ENCODE measurements around the gene SORL1.
A peak's percentile ranks its signal among the peaks of the same experiment; 100 is the strongest.

Gene SORL1

GRCh38 chr11:121577106-121577848 is 125.2 kb downstream of the SORL1 start:
- H3K4me3 ChIP-seq (ENCODE audit: low read length) = no peak overlapping the region
- no peak for TF ChIP-seq ZNF274 (IDR thresholded peaks at IDR 0.05; ENCODE audit: low read depth, low read length)

DNA sequence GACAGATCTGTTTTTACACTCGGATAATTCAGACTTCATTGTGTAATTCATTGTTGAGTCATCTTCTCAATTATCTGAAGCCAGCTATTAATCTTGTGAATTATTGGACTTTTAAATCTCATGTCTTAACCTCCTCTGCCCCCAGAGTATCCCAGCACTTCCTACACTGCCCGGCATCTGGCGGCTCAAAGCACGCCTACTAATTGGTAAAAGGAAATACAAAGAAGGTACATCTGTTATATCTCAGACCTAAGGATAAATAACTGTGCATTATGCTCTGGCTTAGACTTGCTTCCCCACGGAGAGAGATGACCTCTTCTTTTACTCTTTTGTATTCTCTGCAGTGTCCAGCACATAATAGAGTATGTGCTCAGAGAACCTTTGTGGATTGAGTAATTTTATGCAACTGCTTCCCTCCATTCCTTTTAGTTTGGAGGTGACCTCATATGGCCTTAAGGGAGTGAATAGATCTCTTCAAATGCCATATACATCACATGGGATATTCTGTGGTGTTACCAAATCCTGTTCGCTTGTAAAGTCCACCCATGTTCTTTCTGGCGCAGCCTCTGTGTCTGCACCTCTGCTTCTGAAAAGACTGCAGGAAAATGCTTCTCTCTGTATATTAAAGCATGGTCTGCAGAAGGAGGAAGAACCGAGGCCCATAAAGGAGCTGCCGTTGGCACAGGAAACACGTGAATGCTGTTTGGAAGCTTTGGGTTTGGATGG is 126.3 kb downstream of the SORL1 start:
- H3K4me3 ChIP-seq (ENCODE audit: low read length) = no peak overlapping the region
- no peak for TF ChIP-seq ZNF274 (IDR thresholded peaks at IDR 0.05; ENCODE audit: low read depth, low read length)

DNA sequence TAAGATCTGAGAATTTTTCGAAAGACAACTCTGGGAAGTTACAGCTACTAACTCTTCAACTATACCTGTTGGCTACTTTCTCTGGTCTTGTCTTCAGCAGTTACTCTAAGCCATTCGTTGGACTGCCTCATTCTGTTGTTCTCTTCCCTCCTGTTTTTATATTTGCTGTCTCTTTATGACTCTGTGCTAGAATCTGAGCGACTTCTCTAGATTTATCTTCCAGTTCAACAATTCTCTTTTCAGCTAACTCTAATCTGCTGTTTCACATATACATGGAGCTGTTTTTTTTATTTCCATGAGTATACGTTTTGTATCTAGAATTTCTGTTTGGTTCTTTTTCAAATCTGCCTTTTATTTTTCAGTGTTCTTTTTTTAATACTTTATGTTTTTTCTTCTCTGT is 128.0 kb downstream of the SORL1 start:
- no peak for TF ChIP-seq ZNF274 (IDR thresholded peaks at IDR 0.05; ENCODE audit: low read depth, low read length)
- H3K4me3 ChIP-seq (ENCODE audit: low read length) = no peak overlapping the region

DNA sequence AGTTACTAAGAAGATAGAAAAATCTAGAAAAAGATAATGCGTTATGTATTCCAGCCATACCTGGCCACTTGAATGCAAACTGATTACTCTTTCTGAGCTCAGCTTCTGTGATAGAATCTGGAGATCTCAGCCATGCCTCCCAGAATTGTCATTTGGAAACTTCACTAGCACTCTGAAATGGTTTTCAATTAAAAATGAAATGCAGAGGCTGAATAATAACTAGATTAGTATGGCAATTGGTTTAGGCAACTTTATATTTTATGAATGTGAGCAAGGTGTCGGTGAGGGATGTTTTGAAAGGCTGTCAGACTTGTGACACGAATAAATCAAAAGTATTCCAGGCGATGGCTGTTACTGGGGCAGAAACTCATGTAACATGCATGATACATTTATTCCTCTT is 129.5 kb downstream of the SORL1 start:
- TF ChIP-seq ZNF274 (IDR thresholded peaks at IDR 0.05; ENCODE audit: low read depth, low read length) = no peak
- H3K4me3 ChIP-seq (ENCODE audit: low read length) = no peak overlapping the region

GRCh38 chr11:121582296-121582695 is 130.2 kb downstream of the SORL1 start:
- no peak overlapping the region for H3K4me3 ChIP-seq (ENCODE audit: low read length)
- no peak for TF ChIP-seq ZNF274 (IDR thresholded peaks at IDR 0.05; ENCODE audit: low read depth, low read length)

- TF ChIP-seq ZNF274 (IDR thresholded peaks at IDR 0.05; ENCODE audit: low read depth, low read length) = no peak
- no peak overlapping the region for H3K4me3 ChIP-seq (ENCODE audit: low read length)
Observed at GRCh38 chr11:121583825-121584224, 131.7 kb downstream of the SORL1 start.

DNA sequence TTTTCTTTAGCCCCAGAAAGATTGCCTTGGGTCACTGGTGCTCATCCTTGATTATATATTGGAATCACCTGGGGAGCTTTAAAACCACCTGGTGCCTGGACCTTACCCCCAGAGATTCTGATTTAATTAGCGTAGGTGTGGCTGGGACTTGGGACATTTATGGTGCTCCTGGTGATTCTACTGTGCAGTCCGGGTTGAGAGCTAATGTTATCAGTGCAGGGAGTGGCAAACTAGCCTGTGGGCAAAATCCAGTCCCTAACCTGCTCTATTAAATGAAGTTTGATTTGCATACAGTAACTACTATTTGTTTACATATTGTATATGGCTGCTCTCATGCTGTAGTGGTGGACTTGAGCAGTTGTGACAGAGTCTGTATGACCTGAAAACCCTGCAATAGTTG is 134.6 kb downstream of the SORL1 start:
- TF ChIP-seq ZNF274 (IDR thresholded peaks at IDR 0.05; ENCODE audit: low read depth, low read length) = no peak
- H3K4me3 ChIP-seq (ENCODE audit: low read length) = no peak overlapping the region

DNA sequence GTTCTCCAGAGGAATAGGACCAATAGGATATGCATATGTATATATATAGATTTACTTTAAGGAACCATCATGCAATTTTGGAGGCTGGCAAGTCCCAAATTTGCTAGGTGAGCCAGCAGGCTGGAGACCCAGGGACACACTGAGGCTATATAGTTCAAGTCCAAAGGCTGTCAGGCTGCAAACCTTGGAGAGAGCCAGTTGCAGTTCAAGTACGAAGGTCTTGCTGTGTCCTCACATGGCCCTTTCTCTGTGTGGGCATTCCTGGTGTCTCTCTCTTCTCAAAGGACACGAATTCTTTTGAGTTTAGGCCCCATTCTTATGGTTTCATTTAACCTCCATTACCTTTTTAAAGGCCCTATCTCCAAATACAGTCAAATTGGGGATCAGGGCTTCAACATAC is 135.1 kb downstream of the SORL1 start:
- TF ChIP-seq ZNF274 (IDR thresholded peaks at IDR 0.05; ENCODE audit: low read depth, low read length) = no peak
- H3K4me3 ChIP-seq (ENCODE audit: low read length) = no peak overlapping the region

- no peak overlapping the region for H3K4me3 ChIP-seq (ENCODE audit: low read length)
- TF ChIP-seq ZNF274 (IDR thresholded peaks at IDR 0.05; ENCODE audit: low read depth, low read length) = no peak
Observed at GRCh38 chr11:121588747-121589146, 136.6 kb downstream of the SORL1 start.

GRCh38 chr11:121589946-121590537 is 137.9 kb downstream of the SORL1 start:
- no peak overlapping the region; the same call in 1 of the 2 replicates for H3K4me3 ChIP-seq (ENCODE audit: low read length)

DNA sequence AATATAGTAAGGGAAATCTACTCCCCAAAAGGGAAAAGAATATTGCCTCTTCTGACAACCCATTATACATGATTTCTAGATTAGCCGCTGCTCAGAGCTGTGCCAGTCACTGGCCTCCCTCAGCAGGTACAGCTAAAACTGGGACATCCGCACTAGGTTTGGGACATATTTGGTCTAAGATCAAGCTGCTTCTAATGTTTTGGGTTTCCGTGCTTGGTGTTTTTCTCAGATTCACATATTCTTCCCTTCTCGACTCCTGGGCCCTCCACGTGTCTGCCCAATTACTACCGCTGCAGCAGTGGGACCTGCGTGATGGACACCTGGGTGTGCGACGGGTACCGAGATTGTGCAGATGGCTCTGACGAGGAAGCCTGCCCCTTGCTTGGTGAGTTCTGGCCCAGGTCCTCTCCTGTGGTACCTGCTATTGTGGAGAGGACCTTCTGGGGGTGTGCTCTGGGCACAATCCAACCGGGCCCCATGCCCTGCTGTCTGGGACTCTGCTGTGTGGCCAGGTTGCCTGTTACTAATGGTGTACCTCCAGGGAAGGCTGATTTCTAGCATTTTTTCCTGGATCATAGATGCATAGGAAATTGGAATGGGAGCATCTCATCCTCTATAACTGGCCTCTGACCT is 138.8 kb downstream of the SORL1 start:
- TF ChIP-seq ZNF274 (IDR thresholded peaks at IDR 0.05; ENCODE audit: low read depth, low read length) = no peak
- H3K4me3 ChIP-seq (ENCODE audit: low read length) = peak overlapping the region; percentile 21; the same call in 1 of the 2 replicates

More at GRCh38 chr11:121589946-121590537, 137.9 kb downstream of the SORL1 start:
- no peak for TF ChIP-seq ZNF274 (IDR thresholded peaks at IDR 0.05; ENCODE audit: low read depth, low read length)

DNA sequence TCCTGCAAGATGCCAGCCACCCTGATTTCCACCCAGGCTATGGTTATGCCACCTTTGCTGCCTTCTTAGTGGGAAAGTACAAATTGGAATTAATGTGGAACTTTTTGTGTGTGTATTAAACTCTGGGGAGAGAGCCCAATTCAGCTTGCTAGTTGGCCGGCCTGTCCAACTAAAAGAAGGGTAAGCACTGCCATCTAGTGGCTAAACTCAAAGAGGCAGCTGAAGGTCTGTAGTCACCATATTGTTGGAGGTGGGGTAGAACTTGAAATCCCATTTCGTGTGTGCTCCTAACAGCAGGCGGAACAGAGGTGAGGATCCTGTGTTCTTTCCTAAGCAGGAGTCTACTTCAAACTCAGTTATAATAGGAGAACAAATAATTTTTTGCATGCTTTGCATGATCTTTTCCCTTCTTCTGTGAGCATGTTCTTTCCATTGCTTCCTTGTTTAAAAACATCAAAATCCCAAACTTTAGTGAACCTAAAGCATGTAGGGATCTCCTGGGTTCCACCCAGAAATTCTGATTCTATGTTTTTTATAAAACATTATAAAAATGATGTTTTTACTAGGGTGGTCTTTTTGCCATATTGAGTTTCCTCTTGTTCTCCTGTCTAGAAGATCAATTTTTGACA is 139.4 kb downstream of the SORL1 start:
- peak overlapping the region; percentile 21; the same call in 1 of the 2 replicates for H3K4me3 ChIP-seq (ENCODE audit: low read length)
- TF ChIP-seq ZNF274 (IDR thresholded peaks at IDR 0.05; ENCODE audit: low read depth, low read length) = no peak

DNA sequence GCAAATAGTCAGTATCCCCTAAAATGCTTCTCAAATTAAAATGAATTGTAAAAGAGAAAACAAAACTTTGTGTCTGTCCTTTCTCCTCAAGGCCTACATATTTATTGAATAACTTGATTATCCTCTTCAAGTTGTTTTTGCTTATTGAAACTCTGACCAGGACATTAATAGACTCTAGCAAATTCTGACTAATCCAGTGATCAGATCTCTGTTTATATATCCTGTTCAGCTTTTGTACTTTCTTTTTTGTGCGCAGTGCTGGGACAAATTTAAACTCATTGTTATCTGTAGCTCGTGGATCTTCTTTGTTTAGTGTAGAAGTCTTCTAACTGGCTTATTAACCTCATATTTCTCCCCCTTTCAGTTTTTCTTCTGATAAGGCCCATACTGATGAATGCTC is 140.6 kb downstream of the SORL1 start:
- H3K4me3 ChIP-seq (ENCODE audit: low read length) = no peak overlapping the region
- no peak for TF ChIP-seq ZNF274 (IDR thresholded peaks at IDR 0.05; ENCODE audit: low read depth, low read length)

GRCh38 chr11:121595717-121596161 is 143.6 kb downstream of the SORL1 start:
- no peak overlapping the region for H3K4me3 ChIP-seq (ENCODE audit: low read length)

More at GRCh38 chr11:121595717-121596161, 143.6 kb downstream of the SORL1 start:
- TF ChIP-seq ZNF274 (IDR thresholded peaks at IDR 0.05; ENCODE audit: low read depth, low read length) = no peak
